ENCODE results near the gene NAALADL2. TPM values are rescaled to one million over a fixed set of nuclear protein-coding genes. Genes with fewer than 3 reads are reported as not detected.

NAALADL2 gene
- total and polyA plus RNA-seq, 2 of the 8 experiments (the other 6 are each of a cell fraction or from before 2014, with no cell fraction given): 0.12 to 0.22 TPM

- 85% methylated on average over 3 of the region's 3 CpGs; no CpG with 5 or more reads in 1 of the 2 experiments for WGBS, 2 experiments (ENCODE audit: extremely low coverage in 1 of 2, insufficient coverage in 1 of 2, insufficient read length in 1 of 2, insufficient replicate concordance in 2 of 2, low coverage in 1 of 2, low lambda C conversion rate in 2 of 2, missing lambda C conversion rate in 1 of 2)
- DNase-seq (ENCODE audit: low read depth in 1 of 2, low spot score in 2 of 2): no peak
- TF ChIP-seq SP1 (IDR thresholded peaks at IDR 0.05; ENCODE audit: low read depth, low read length) (no peak), KDM4A (IDR thresholded peaks at IDR 0.05; ENCODE audit: low read depth, low read length, severe bottlenecking) (no peak), HDAC2 (IDR thresholded peaks at IDR 0.05; ENCODE audit: borderline replicate concordance in 1 of 2, low read depth in 2 of 2, low read length in 2 of 2) (no peak), SP2 (IDR thresholded peaks at IDR 0.05; ENCODE audit: low read length) (no peak), EP300 (IDR thresholded peaks at IDR 0.05; ENCODE audit: borderline replicate concordance in 1 of 2, low read depth in 2 of 2, low read length in 2 of 2) (no peak), BACH1 (IDR thresholded peaks at IDR 0.05; ENCODE audit: low read length) (no peak)
Measured at GRCh38 chr3:175655351-175655750, 796.2 kb downstream of the NAALADL2 start.

More at GRCh38 chr3:175655351-175655750, 796.2 kb downstream of the NAALADL2 start:
- Histone ChIP-seq H3K9me3 (ENCODE audit: insufficient read depth in 2 of 2, low read depth in 1 of 2, low read length in 1 of 2) (no peaks in the 10 kb centered on the region), H3K4me2 (ENCODE audit: insufficient read depth in 1 of 2, low read depth in 2 of 2, low read length in 2 of 2) (no peak overlapping the region), H3K79me1 (ENCODE audit: low read depth, low read length) (no peaks in the 10 kb centered on the region), H4K8ac (ENCODE audit: extremely low read depth, insufficient read depth, low read length) (no peak overlapping the region), H2BK20ac (ENCODE audit: low read length) (no peak overlapping the region), H2BK120ac (replicated peaks; ENCODE audit: low read depth, low read length) (no peak overlapping the region), H3K23ac (ENCODE audit: insufficient read length) (no peak overlapping the region), H2AFZ (ENCODE audit: low read length) (no peak overlapping the region), H3K14ac (ENCODE audit: insufficient read length) (no peak overlapping the region), H3K36me3 (ENCODE audit: control insufficient read depth in 2 of 4, insufficient read depth in 4 of 4, low read length in 3 of 4) (no peaks in the 10 kb centered on the region), H3K4ac (replicated peaks; ENCODE audit: insufficient read length, low read depth, low read length) (no peak overlapping the region), H3K4me3 (ENCODE audit: extremely low read depth in 1 of 4, insufficient read depth in 2 of 4, low read depth in 3 of 4, low read length in 4 of 4) (no peak overlapping the region), H3K4me1 (replicated peaks in 1 of 4; ENCODE audit: control insufficient read depth in 3 of 4, insufficient read depth in 4 of 4, low read length in 3 of 4) (no peaks in the 10 kb centered on the region), H3K27ac (ENCODE audit: low read depth, low read length) (no peak overlapping the region), H4K91ac (replicated peaks; ENCODE audit: insufficient read length, low read length) (no peak overlapping the region), H2AK5ac (ENCODE audit: low read depth, low read length) (no peak overlapping the region), H4K5ac (ENCODE audit: insufficient read length, low read depth, low read length) (no peak overlapping the region), H3K18ac (ENCODE audit: extremely low read depth, low read length) (no peak overlapping the region), H2BK12ac (ENCODE audit: low read depth, low read length) (no peak overlapping the region), H3K56ac (replicated peaks; ENCODE audit: insufficient read length, low read depth, low read length) (no peak overlapping the region), H3K79me2 (ENCODE audit: control insufficient read depth in 1 of 2, insufficient read depth in 2 of 2, low read length in 2 of 2) (no peaks in the 10 kb centered on the region), H4K20me1 (replicated peaks in 1 of 2; ENCODE audit: control insufficient read depth in 1 of 2, insufficient read depth in 2 of 2, low read length in 2 of 2) (no peaks in the 10 kb centered on the region), H3K23me2 (ENCODE audit: low read depth, low read length) (no peaks in the 10 kb centered on the region; the same call in 1 of the 2 replicates), H2BK15ac (ENCODE audit: low read length) (no peak overlapping the region), H3K9ac (replicated peaks in 1 of 4; ENCODE audit: extremely low read depth in 1 of 4, low read depth in 3 of 4, low read length in 3 of 4) (no peak overlapping the region), H2BK5ac (ENCODE audit: low read depth, low read length) (no peak overlapping the region), H3K27me3 (replicated peaks in 1 of 4; ENCODE audit: control insufficient read depth in 3 of 4, extremely low read depth in 1 of 4, insufficient read depth in 3 of 4, low read length in 3 of 4) (no peaks in the 10 kb centered on the region)
- ChIA-PET CTCF (ENCODE audit: partially characterized antibody) (no interaction called here), POLR2A (ENCODE audit: partially characterized antibody) (no interaction called here)
- FAIRE-seq: no peak
